ENCODE measurements around the gene SIGLEC6. TPM values are rescaled to one million over a fixed set of nuclear protein-coding genes. Genes with fewer than 3 reads are reported as not detected.

SIGLEC6 gene
- polyA plus RNA-seq, 2 of the 4 experiments (the other 2 are of a cell fraction) = not detected

GRCh38 chr19:51550848-51551672 is 19.6 kb upstream of the SIGLEC6 start:
- no peak for TF ChIP-seq MAZ (IDR thresholded peaks at IDR 0.05; ENCODE audit: borderline replicate concordance, low read depth, low read length)
- no peak for TF ChIP-seq CHD2 (IDR thresholded peaks at IDR 0.05; ENCODE audit: low read length, partially characterized antibody)
- TF ChIP-seq ZC3H11A (IDR thresholded peaks at IDR 0.05) = no peak
- no peak for TF ChIP-seq CTCF (IDR thresholded peaks at IDR 0.05)
- TF ChIP-seq NR3C1 (IDR thresholded peaks at IDR 0.05) = no peak
- TF ChIP-seq JUNB (IDR thresholded peaks at IDR 0.05) = no peak
- no peak for TF ChIP-seq NPAS2 (CRISPR knock-in tag; IDR thresholded peaks at IDR 0.05; ENCODE audit: borderline replicate concordance)
- TF ChIP-seq TFCP2L1 (CRISPR knock-in tag; IDR thresholded peaks at IDR 0.05) = no peak
- TF ChIP-seq NFE2L2 (conservative IDR thresholded peaks at IDR 0.05; ENCODE audit: low read length) = no peak
- no peak for TF ChIP-seq EHMT2 (IDR thresholded peaks at IDR 0.05; ENCODE audit: low read depth)
- TF ChIP-seq JUN (IDR thresholded peaks at IDR 0.05) = no peak
- TF ChIP-seq SREBF2 (IDR thresholded peaks at IDR 0.05) = no peak
- no peak for TF ChIP-seq E2F6 (IDR thresholded peaks at IDR 0.05; ENCODE audit: borderline replicate concordance, low read depth)
- no peak for TF ChIP-seq EP300 (IDR thresholded peaks at IDR 0.05)
- no peak for TF ChIP-seq USF2 (IDR thresholded peaks at IDR 0.05)
- no peak for TF ChIP-seq CEBPB (IDR thresholded peaks at IDR 0.05)
- ATAC-seq = no peak
- Histone ChIP-seq H3K4me2 (no peak overlapping the region), H3K9me3 (peaks cover 5% of the 10 kb centered on the region; the same call in 1 of the 3 replicates), H3K27ac (no peak overlapping the region), H3K4me1 (no peaks in the 10 kb centered on the region), H3K4me3 (no peak overlapping the region)
- CTCF ChIA-PET = no interaction called here
- no peak for DNase-seq (ENCODE audit: low read depth in 1 of 2, low spot score in 1 of 2)
- POLR2A ChIA-PET = no interaction called here
- FAIRE-seq = no peak
- 22% methylated on average over 20 of the region's 20 CpGs for WGBS (ENCODE audit: missing lambda C conversion rate)

- no peak overlapping the region for H3K27ac ChIP-seq
- 10% methylated on average over 8 of the region's 8 CpGs for WGBS (ENCODE audit: missing lambda C conversion rate)
- ATAC-seq (no peak), DNase-seq (ENCODE audit: low read depth in 1 of 2, low spot score in 1 of 2) (no peak), FAIRE-seq (no peak)
- H3K9me3 ChIP-seq = peaks cover 5% of the 10 kb centered on the region; the same call in 1 of the 3 replicates
- no peak overlapping the region for H3K4me3 ChIP-seq
- ChIA-PET POLR2A (no interaction called here), CTCF (interaction anchor here (4.7 kb wide), 1 partner anchor 35 kb away, joined by 15 read pairs; no protein-coding TSS in a partner anchor)
- H3K4me2 ChIP-seq = no peak overlapping the region
- TF ChIP-seq EP300 (IDR thresholded peaks at IDR 0.05) (no peak), CHD2 (IDR thresholded peaks at IDR 0.05; ENCODE audit: low read length, partially characterized antibody) (no peak)
- no peaks in the 10 kb centered on the region for H3K4me1 ChIP-seq
Observed at GRCh38 chr19:51549533-51550324, 18.3 kb upstream of the SIGLEC6 start.

GRCh38 chr19:51548891-51549305 is 17.4 kb upstream of the SIGLEC6 start:
- 20% methylated on average over 4 of the region's 4 CpGs for WGBS (ENCODE audit: missing lambda C conversion rate)
- DNase-seq (ENCODE audit: low read depth in 1 of 2, low spot score in 1 of 2) (no peak), ATAC-seq (no peak), FAIRE-seq (no peak)
- H3K4me1 ChIP-seq = no peaks in the 10 kb centered on the region
- POLR2A ChIA-PET = no interaction called here
- H3K9me3 ChIP-seq = peaks cover 6% of the 10 kb centered on the region; the same call in 2 of the 3 replicates
- no peak overlapping the region for H3K4me2 ChIP-seq
- CTCF ChIA-PET = interaction anchor here (1.0 to 4.7 kb wide), 2 partner anchors 35 to 127 kb away, joined by 3 to 15 read pairs; no protein-coding TSS in a partner anchor
- H3K27ac ChIP-seq = no peak overlapping the region
- no peak overlapping the region for H3K4me3 ChIP-seq
- no peak for TF ChIP-seq NPAS2 (CRISPR knock-in tag; IDR thresholded peaks at IDR 0.05; ENCODE audit: borderline replicate concordance)
- no peak for TF ChIP-seq CTCF (IDR thresholded peaks at IDR 0.05)
- no peak for TF ChIP-seq FOSB (CRISPR knock-in tag; IDR thresholded peaks at IDR 0.05)
- TF ChIP-seq CBX8 (IDR thresholded peaks at IDR 0.05) = no peak
- TF ChIP-seq FOSL2 (IDR thresholded peaks at IDR 0.05) = no peak
- TF ChIP-seq FOSL2 (CRISPR knock-in tag; IDR thresholded peaks at IDR 0.05) = no peak

Measured in A549 (cell line).